Suprapubic skin (tissue), 3 donors: ENCODE measurements around the gene ACAA2.

Experiments
- POLR2A ChIP-seq, 2 donors: fragments of 450-650 bp; IDR thresholded peaks; one replicate each; pipeline ENCODE4 v1.6.1; 2017; ENCODE audit warnings: antibody characterized with exemption in 2 of 2, mild to moderate bottlenecking in 2 of 2, moderate library complexity in 2 of 2
- TF ChIP-seq, protein P1 (sequence below), 2 donors: fragments of 200-600 bp in 1 of 2; fragments of 450-650 bp in 1 of 2; sonication (generic) in 1 of 2; IDR thresholded peaks; one replicate each; pipeline ENCODE4 v1.5.1; 2016 to 2019; ENCODE audit warnings: antibody characterized with exemption in 2 of 2, mild to moderate bottlenecking in 1 of 2, moderate library complexity in 1 of 2

DNA sequence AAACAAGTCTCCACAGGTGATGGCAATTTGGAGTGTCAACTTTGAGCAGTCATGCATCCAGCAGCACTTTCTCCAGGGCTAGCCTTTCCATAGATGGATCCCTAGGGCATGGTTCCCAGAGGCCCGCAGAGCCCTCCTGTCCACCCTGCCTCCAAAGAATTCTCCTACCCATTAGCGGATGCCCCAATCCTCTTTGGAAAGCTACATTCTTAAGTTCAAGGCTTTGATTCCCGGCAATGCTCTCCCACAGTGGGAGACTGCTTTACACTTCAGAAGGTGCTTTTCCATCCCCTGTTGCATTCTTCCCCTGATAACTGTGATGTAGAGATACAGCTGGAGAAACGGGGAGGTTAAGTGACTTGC lies 61.3 kb downstream of the ACAA2 start:
- TF ChIP-seq, protein P1, sequence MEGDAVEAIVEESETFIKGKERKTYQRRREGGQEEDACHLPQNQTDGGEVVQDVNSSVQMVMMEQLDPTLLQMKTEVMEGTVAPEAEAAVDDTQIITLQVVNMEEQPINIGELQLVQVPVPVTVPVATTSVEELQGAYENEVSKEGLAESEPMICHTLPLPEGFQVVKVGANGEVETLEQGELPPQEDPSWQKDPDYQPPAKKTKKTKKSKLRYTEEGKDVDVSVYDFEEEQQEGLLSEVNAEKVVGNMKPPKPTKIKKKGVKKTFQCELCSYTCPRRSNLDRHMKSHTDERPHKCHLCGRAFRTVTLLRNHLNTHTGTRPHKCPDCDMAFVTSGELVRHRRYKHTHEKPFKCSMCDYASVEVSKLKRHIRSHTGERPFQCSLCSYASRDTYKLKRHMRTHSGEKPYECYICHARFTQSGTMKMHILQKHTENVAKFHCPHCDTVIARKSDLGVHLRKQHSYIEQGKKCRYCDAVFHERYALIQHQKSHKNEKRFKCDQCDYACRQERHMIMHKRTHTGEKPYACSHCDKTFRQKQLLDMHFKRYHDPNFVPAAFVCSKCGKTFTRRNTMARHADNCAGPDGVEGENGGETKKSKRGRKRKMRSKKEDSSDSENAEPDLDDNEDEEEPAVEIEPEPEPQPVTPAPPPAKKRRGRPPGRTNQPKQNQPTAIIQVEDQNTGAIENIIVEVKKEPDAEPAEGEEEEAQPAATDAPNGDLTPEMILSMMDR (IDR thresholded peaks at IDR 0.05), result no peak
- no peak for TF ChIP-seq POLR2A (IDR thresholded peaks at IDR 0.05)
